SK-N-SH (cell line): ENCODE data around the gene TMPRSS9. TPM values are rescaled to one million over a fixed set of nuclear protein-coding genes. Genes with fewer than 3 reads are reported as not detected.

ENCODE experiments used
- CTCF ChIA-PET: fragments of 300-600, 350-600 bp; formaldehyde crosslinking; extraction: SDS; loops from one replicate; lab custom pipeline; 2021; lab: Yijun Ruan, JAX
- POLR2A ChIA-PET: fragments of 350-600 bp; sonication (Branson Sonifier 250); formaldehyde crosslinking; extraction: SDS; loops from one replicate; lab custom pipeline; 2020; ENCODE audit warnings: antibody characterized with exemption, inconsistent platforms; lab: Yijun Ruan, JAX
- DNase-seq: peaks from one replicate; pipeline ENCODE4 v3.0.0; 2012
- H2AFZ ChIP-seq: fragments of 200-600 bp; sonication (generic); 2 replicates; pipeline ENCODE4 v1.8.1; 2016; ENCODE audit warnings: antibody characterized with exemption, mild to moderate bottlenecking, low read depth
- H3F3A ChIP-seq: fragments of 200-600 bp; sonication (generic); replicated peaks from 2 replicates; pipeline ENCODE3; 2016; ENCODE audit warnings: antibody characterized with exemption, mild to moderate bottlenecking; ENCODE audit not compliant: insufficient read depth
- H3K27ac ChIP-seq, 2 experiments: fragments of 200-500 bp in 1 of 2; fragments of 200-600 bp in 1 of 2; sonication (Bioruptor generic) in 1 of 2; sonication (generic), shearing (Covaris generic) in 1 of 2; 2 replicates each; pipeline versions ENCODE4 v1.5.1 to v1.6.1; 2014 to 2016; ENCODE audit warnings: low read depth in 2 of 2, inconsistent platforms in 1 of 2, low read length in 1 of 2, mild to moderate bottlenecking in 1 of 2, mixed read lengths in 1 of 2
- H3K27me3 ChIP-seq: fragments of 200-600 bp; sonication (generic), shearing (Covaris generic); 2 replicates; pipeline ENCODE4 v1.6.1; 2016; ENCODE audit warnings: mixed run types; ENCODE audit not compliant: insufficient read depth
- H3K36me3 ChIP-seq, 2 experiments: fragments of 200-500 bp in 1 of 2; fragments of 200-600 bp in 1 of 2; sonication (Bioruptor generic) in 1 of 2; sonication (generic) in 1 of 2; replicated peaks in 1 of 2; 2 replicates each; pipeline versions ENCODE3 to v1.5.1; 2014 to 2016; ENCODE audit warnings: low read length in 1 of 2, mild to moderate bottlenecking in 1 of 2; ENCODE audit not compliant: insufficient read depth in 2 of 2, control insufficient read depth in 1 of 2
- H3K4me1 ChIP-seq, 2 experiments: fragments of 200-500 bp in 1 of 2; fragments of 200-600 bp in 1 of 2; sonication (Bioruptor generic) in 1 of 2; sonication (generic), shearing (Covaris generic) in 1 of 2; 2 replicates each; pipeline versions ENCODE4 v1.5.1 to v1.6.1; 2014 to 2016; ENCODE audit warnings: low read depth in 1 of 2, low read length in 1 of 2, mixed run types in 1 of 2; ENCODE audit not compliant: insufficient read depth in 2 of 2, control insufficient read depth in 1 of 2
- H3K4me2 ChIP-seq: fragments of 200-600 bp; sonication (generic), shearing (Covaris generic); 2 replicates; pipeline ENCODE4 v1.6.1; 2017; ENCODE audit warnings: mixed run types
- H3K4me3 ChIP-seq, 2 experiments: fragments of 200-500 bp in 1 of 2; fragments of 200-600 bp in 1 of 2; sonication (Bioruptor generic) in 1 of 2; sonication (generic), shearing (Covaris generic) in 1 of 2; 2 replicates each; pipeline versions ENCODE4 v1.5.1 to v1.8.1; 2014 to 2016; ENCODE audit warnings: low read depth in 2 of 2, inconsistent platforms in 1 of 2, low read length in 1 of 2, mild to moderate bottlenecking in 1 of 2, mixed read lengths in 1 of 2, moderate library complexity in 1 of 2
- H3K79me2 ChIP-seq: fragments of 200-600 bp; sonication (generic); 2 replicates; pipeline ENCODE4 v1.8.1; 2017; ENCODE audit warnings: mild to moderate bottlenecking; ENCODE audit not compliant: insufficient read depth
- H3K9ac ChIP-seq: fragments of 200-600 bp; sonication (generic); 2 replicates; pipeline ENCODE4 v1.6.1; 2017; ENCODE audit warnings: mixed run types
- H3K9me2 ChIP-seq: fragments of 200-600 bp; sonication (generic); 2 replicates; pipeline ENCODE4 v1.6.1; 2017; ENCODE audit warnings: mixed run types
- H3K9me3 ChIP-seq: fragments of 200-600 bp; sonication (generic); 2 replicates; pipeline ENCODE4 v1.6.1; 2017; ENCODE audit warnings: mixed run types, mild to moderate bottlenecking, moderate library complexity
- H4K20me1 ChIP-seq: fragments of 200-600 bp; sonication (generic); 2 replicates; pipeline ENCODE4 v1.6.1; 2017; ENCODE audit warnings: mild to moderate bottlenecking, mixed run types; ENCODE audit not compliant: insufficient read depth
- CHD2 ChIP-seq: fragments of 150-350 bp; IDR thresholded peaks from 2 replicates; pipeline ENCODE4 v1.6.1; 2018; ENCODE audit warnings: low read length; ENCODE audit not compliant: partially characterized antibody
- ELF1 ChIP-seq: IDR thresholded peaks from 2 replicates; pipeline ENCODE4 v1.4.0; 2012
- EP300 ChIP-seq, 2 experiments: IDR thresholded peaks; 2 replicates each; pipeline versions ENCODE4 v1.4.0 to v1.6.1; 2012; ENCODE audit warnings: borderline replicate concordance in 1 of 2, low read depth in 1 of 2, low read length in 1 of 2
- FOSL2 ChIP-seq: IDR thresholded peaks from 2 replicates; pipeline ENCODE4 v1.4.0; 2012; ENCODE audit warnings: low read depth, mild to moderate bottlenecking, moderate library complexity, borderline replicate concordance
- FOXJ3 ChIP-seq: sonication (generic); formaldehyde crosslinking; IDR thresholded peaks from 2 replicates; pipeline ENCODE4 v1.5.1; 2020; ENCODE audit warnings: mild to moderate bottlenecking, missing genetic modification reagents
- FOXM1 ChIP-seq: IDR thresholded peaks from 2 replicates; pipeline ENCODE4 v1.4.0; 2012; ENCODE audit warnings: low read depth, mild to moderate bottlenecking
- GABPA ChIP-seq: IDR thresholded peaks from 2 replicates; pipeline ENCODE4 v1.4.0; 2012; ENCODE audit warnings: low read depth, mild to moderate bottlenecking
- IRF3 ChIP-seq: fragments of 150-350 bp; IDR thresholded peaks from 2 replicates; pipeline ENCODE4 v1.6.1; 2016; ENCODE audit warnings: mild to moderate bottlenecking, low read depth, low read length
- JUND ChIP-seq: IDR thresholded peaks from 2 replicates; pipeline ENCODE4 v1.4.0; 2012
- NFIC ChIP-seq: IDR thresholded peaks from 2 replicates; pipeline ENCODE4 v1.4.0; 2012; ENCODE audit warnings: borderline replicate concordance
- NRF1 ChIP-seq: IDR thresholded peaks from 2 replicates; pipeline ENCODE4 v1.6.1; 2012; ENCODE audit warnings: low read depth, mild to moderate bottlenecking, low read length
- REST ChIP-seq: IDR thresholded peaks from 2 replicates; pipeline ENCODE4 v1.6.1; 2012; ENCODE audit warnings: mild to moderate bottlenecking, low read depth, low read length, moderate library complexity
- RFX5 ChIP-seq: IDR thresholded peaks from 2 replicates; pipeline ENCODE4 v1.6.1; 2012; ENCODE audit warnings: mild to moderate bottlenecking, improper control_type of control experiment, low read length
- RXRA ChIP-seq: IDR thresholded peaks from 2 replicates; pipeline ENCODE4 v1.4.0; 2012; ENCODE audit warnings: low read depth, mild to moderate bottlenecking, borderline replicate concordance
- SIN3A ChIP-seq: IDR thresholded peaks from 2 replicates; pipeline ENCODE4 v1.6.1; 2012; ENCODE audit warnings: low read depth, mild to moderate bottlenecking, low read length, moderate library complexity, borderline replicate concordance
- TAF1 ChIP-seq: IDR thresholded peaks from 2 replicates; pipeline ENCODE4 v1.6.1; 2012; ENCODE audit warnings: low read depth, mild to moderate bottlenecking, low read length, moderate library complexity, borderline replicate concordance
- USF2 ChIP-seq: fragments of 150-350 bp; IDR thresholded peaks from 2 replicates; pipeline ENCODE4 v1.6.1; 2017; ENCODE audit warnings: antibody characterized with exemption, low read length, low read depth, borderline replicate concordance
- YY1 ChIP-seq: IDR thresholded peaks from 2 replicates; pipeline ENCODE4 v1.4.0; 2012; ENCODE audit warnings: low read depth, mild to moderate bottlenecking
- ZBTB33 ChIP-seq: IDR thresholded peaks from 2 replicates; pipeline ENCODE4 v1.4.0; 2012; ENCODE audit warnings: low read depth, borderline replicate concordance
- WGBS: methylation state at CpG from one replicate; pipeline ENCODE4 v1.1.6; 2017; ENCODE audit warnings: low lambda C conversion rate; 5-methylcytosine and 5-hydroxymethylcytosine counted together
- polyA plus RNA-seq, 3 experiments: library from polyadenylated mRNA; depleted of rRNA; stranded (reverse); fragments of >200 nt; gene quantifications; 2 replicates each; pipeline ENCODE4 v1.2.3, GENCODE V29; 2012

Gene TMPRSS9
- polyA plus RNA-seq, 1 of the 3 experiments (the other 2 are of a cell fraction) = not detected

- ChIA-PET POLR2A (no interaction called here), CTCF (interaction anchor here (1.8 to 3.7 kb wide), 2 partner anchors 46 to 77 kb away, joined by 4 to 16 read pairs; no protein-coding TSS in a partner anchor)
- H3K27ac ChIP-seq = no peak overlapping the region
- 62% methylated on average over 3 of the region's 12 CpGs for WGBS
- H3K36me3 ChIP-seq = peaks cover 3 to 21% of the 10 kb centered on the region in 2 experiments
- no peaks in the 10 kb centered on the region for H3K9me3 ChIP-seq
- no peak for DNase-seq
- peaks cover 7% of the 10 kb centered on the region for H3K79me2 ChIP-seq
- H3K4me2 ChIP-seq = no peak overlapping the region
- H4K20me1 ChIP-seq = 0 out of 2 replicates have a peak, but pooled peaks cover 3% of the 10 kb centered on the region
- TF ChIP-seq FOSL2 = no peak
- TF ChIP-seq NRF1 = no peak
- no peak for TF ChIP-seq IRF3
- TF ChIP-seq REST = no peak
- TF ChIP-seq RXRA = no peak
- TF ChIP-seq YY1 = no peak
- H3K4me1 ChIP-seq = peaks cover 0 to 2% of the 10 kb centered on the region in 2 experiments; a peak in 1 of 4 replicates
- peaks cover 7% of the 10 kb centered on the region for H3F3A ChIP-seq
- no peaks in the 10 kb centered on the region for H3K9me2 ChIP-seq
- no peaks in the 10 kb centered on the region for H3K27me3 ChIP-seq
- H2AFZ ChIP-seq = no peak overlapping the region
- no peak overlapping the region for H3K9ac ChIP-seq
- no peak overlapping the region for H3K4me3 ChIP-seq
Measured at GRCh38 chr19:2320939-2321338, 39.1 kb upstream of the TMPRSS9 start.

DNA sequence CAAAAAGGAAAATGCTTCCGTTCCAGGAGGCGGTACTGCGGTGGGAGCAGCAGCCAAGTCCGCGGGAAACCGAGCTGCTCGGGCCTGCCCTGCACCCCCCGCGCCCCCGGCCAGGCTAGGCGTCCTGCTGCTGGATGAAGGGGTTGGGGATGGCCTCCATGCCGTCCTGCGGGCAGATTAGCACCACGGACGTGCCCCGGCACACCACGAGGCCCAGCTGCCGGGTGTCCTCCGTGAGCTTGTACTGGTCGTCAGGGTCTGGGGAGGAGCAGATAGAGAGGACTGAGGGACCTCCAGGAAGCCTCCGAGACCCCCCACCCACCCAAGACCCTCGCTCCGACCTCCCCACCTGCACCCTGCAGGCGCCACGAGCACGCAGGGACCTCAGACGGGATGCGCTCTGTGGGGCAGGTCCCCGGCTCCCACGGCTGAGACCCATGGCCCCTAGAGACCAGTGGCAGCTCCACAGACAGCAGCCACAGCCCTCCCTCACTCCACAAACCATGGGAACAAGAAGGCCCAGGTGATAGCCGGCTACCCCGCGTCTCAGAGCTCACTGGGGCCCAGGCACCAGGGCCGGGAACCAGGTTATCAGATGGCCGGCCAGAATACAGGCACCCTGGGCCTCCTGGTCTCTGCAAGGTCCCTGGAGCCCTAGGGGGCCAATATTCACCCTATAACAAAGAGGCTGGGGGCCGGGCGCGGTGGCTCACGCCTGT lies 38.3 kb upstream of the TMPRSS9 start:
- Histone ChIP-seq H3K27me3 (no peaks in the 10 kb centered on the region), H3K79me2 (peaks cover 15% of the 10 kb centered on the region), H3K9me3 (no peaks in the 10 kb centered on the region), H3K27ac (no peak overlapping the region), H3K4me2 (no peak overlapping the region), H3K9me2 (no peaks in the 10 kb centered on the region), H3K4me3 (no peak overlapping the region), H3K9ac (no peak overlapping the region), H3K4me1 (no peaks in the 10 kb centered on the region; a peak in 2 of 4 replicates), H2AFZ (no peak overlapping the region), H4K20me1 (0 out of 2 replicates have a peak, but pooled peaks cover 5% of the 10 kb centered on the region), H3K36me3 (peaks cover 3 to 21% of the 10 kb centered on the region in 2 experiments), H3F3A (peaks cover 5% of the 10 kb centered on the region)
- WGBS = 97% methylated on average over 19 of the region's 39 CpGs
- TF ChIP-seq USF2 = no peak
- TF ChIP-seq FOSL2 = no peak
- TF ChIP-seq FOXM1 = no peak
- no peak for TF ChIP-seq CHD2
- TF ChIP-seq FOXJ3 (CRISPR knock-in tag) = no peak
- TF ChIP-seq GABPA = no peak
- no peak for TF ChIP-seq EP300 (IDR thresholded peaks at IDR 0.05; ENCODE audit: borderline replicate concordance in 1 of 2, low read depth in 1 of 2, low read length in 1 of 2)
- TF ChIP-seq YY1 = no peak
- TF ChIP-seq ZBTB33 = no peak
- TF ChIP-seq ELF1 = no peak
- no peak for TF ChIP-seq SIN3A
- no peak for TF ChIP-seq NRF1
- no peak for TF ChIP-seq NFIC
- no peak for TF ChIP-seq TAF1
- no peak for TF ChIP-seq JUND
- TF ChIP-seq RFX5 = no peak
- POLR2A ChIA-PET = no interaction called here
- DNase-seq = no peak
- CTCF ChIA-PET = interaction anchor here (1.1 to 3.7 kb wide), 5 partner anchors 12 to 166 kb away, joined by 3 to 16 read pairs (median 3); no protein-coding TSS in a partner anchor
